K562 (cell line): ENCODE data around the gene SKIC3.

ENCODE experiments used
- CTCF ChIP-seq, 3 experiments: IDR thresholded peaks in 2 of 3; conservative IDR thresholded peaks in 1 of 3; 2 replicates each; pipeline ENCODE4 v1.5.1; 2011 to 2012; ENCODE audit warnings: low read length in 3 of 3, mild to moderate bottlenecking in 3 of 3, control low read depth in 2 of 3, improper control_type of control experiment in 1 of 3, inconsistent platforms in 1 of 3, low read depth in 1 of 3, mixed read lengths in 1 of 3, moderate library complexity in 1 of 3; ENCODE audit not compliant: insufficient read depth in 2 of 3
- EZH2 ChIP-seq: IDR thresholded peaks from 2 replicates; pipeline ENCODE4 v1.6.1; 2012; ENCODE audit warnings: low read depth, mild to moderate bottlenecking, inconsistent platforms, low read length, borderline replicate concordance
- MTF1 ChIP-seq: fragments of 250-450 bp; sonication (Bioruptor Pico); IDR thresholded peaks from 2 replicates; pipeline ENCODE4 v1.9.0; 2021; ENCODE audit warnings: moderate library complexity, mild to moderate bottlenecking, inconsistent platforms, borderline replicate concordance
- NUFIP1 ChIP-seq: fragments of 450-650 bp; IDR thresholded peaks from 2 replicates; pipeline ENCODE4 v1.6.1; 2018; ENCODE audit not compliant: partially characterized antibody
- PBX2 ChIP-seq, 2 experiments: IDR thresholded peaks in 1 of 2; conservative IDR thresholded peaks in 1 of 2; 2 replicates each; pipeline ENCODE4 v1.6.1; 2016; ENCODE audit warnings: low read depth in 2 of 2, mild to moderate bottlenecking in 1 of 2, missing compliant biosample characterization in 1 of 2, missing genetic modification characterization in 1 of 2, moderate library complexity in 1 of 2
- ZBTB11 ChIP-seq, 3 experiments: fragments of 200-800 bp in 1 of 3; fragments of 250-450 bp in 1 of 3; fragments of 450-650 bp in 1 of 3; sonication (Bioruptor Pico) in 1 of 3; sonication (Bioruptor generic) in 1 of 3; formaldehyde crosslinking in 1 of 3; IDR thresholded peaks; 2 replicates each; pipeline versions ENCODE4 v1.6.1 to v1.8.0; 2016 to 2022; ENCODE audit warnings: mild to moderate bottlenecking in 2 of 3, missing genetic modification characterization in 2 of 3, missing compliant biosample characterization in 1 of 3, moderate library complexity in 1 of 3
- ZFX ChIP-seq: sonication (generic); formaldehyde crosslinking; IDR thresholded peaks from 2 replicates; pipeline ENCODE4 v1.8.0; 2022; ENCODE audit warnings: mild to moderate bottlenecking, missing genetic modification reagents, moderate library complexity
- ZNF280A ChIP-seq: fragments of 450-650 bp; IDR thresholded peaks from 2 replicates; pipeline ENCODE4 v1.6.1; 2018; ENCODE audit warnings: mild to moderate bottlenecking, low read depth; ENCODE audit not compliant: partially characterized antibody

GRCh38 chr5:95519681-95520080, 35.1 kb downstream of the SKIC3 start:
- TF ChIP-seq EZH2 (no peak), ZNF280A (no peak), ZBTB11 (CRISPR knock-in tag; IDR thresholded peaks at IDR 0.05) (no peak), MTF1 (no peak), CTCF (IDR thresholded peaks at IDR 0.05 in 2 of 3, conservative IDR thresholded peaks at IDR 0.05 in 1 of 3; ENCODE audit: insufficient read depth in 2 of 3, low read depth in 1 of 3, low read length in 3 of 3) (no peak), ZFX (CRISPR knock-in tag) (no peak), NUFIP1 (no peak), PBX2 (CRISPR knock-in tag; IDR thresholded peaks at IDR 0.05; ENCODE audit: low read depth) (no peak), PBX2 (tag; conservative IDR thresholded peaks at IDR 0.05; ENCODE audit: low read depth) (no peak)
